Measurements from ENCODE around the gene HEBP1. TPM values are rescaled to one million over a fixed set of nuclear protein-coding genes. Genes with fewer than 3 reads are reported as not detected.
A peak's percentile ranks its signal among the peaks of the same experiment; 100 is the strongest.

The HEBP1 gene, protein sequence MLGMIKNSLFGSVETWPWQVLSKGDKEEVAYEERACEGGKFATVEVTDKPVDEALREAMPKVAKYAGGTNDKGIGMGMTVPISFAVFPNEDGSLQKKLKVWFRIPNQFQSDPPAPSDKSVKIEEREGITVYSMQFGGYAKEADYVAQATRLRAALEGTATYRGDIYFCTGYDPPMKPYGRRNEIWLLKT
- total RNA-seq: 10 to 100 TPM; 30.0 to 40.3 TPM

DNA sequence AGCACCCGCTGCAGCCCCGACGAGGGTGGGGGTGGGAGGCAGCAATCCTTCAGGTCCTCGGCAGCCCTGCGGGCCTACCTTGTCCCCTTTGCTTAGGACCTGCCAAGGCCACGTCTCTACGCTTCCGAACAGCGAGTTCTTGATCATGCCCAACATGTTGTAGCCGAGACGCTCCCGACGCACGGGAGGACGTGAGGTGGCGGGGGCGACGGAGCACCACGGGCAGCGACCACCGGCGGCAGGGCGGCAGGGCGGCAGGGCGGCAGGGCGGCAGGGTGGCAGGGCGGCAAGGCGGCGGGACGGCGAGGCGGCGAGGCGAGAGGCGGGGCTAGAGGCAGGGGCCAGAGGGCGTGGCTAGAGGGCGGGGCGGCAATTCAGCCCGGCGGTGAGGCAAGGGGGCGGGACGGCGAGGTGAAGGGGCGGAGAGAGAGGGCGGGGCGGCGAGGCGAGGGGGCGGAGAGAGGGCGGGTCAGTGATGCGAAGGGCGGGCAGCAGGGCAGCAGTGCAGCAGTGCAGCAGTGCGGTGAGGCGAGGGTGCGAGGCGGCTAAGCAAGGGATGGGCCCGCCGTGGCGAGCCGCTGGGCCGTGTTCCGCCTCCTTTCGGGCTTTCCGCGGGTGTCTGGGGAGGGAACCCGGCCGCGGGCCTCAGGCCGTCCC, at the start of gene HEBP1:
Gene HEBP1, minus strand, starts transcription at position 307 of the 657 bp plus-strand sequence. Its CDS starts 151 bp downstream, at position 156.
- peak; percentile 96 for DNase-seq (ENCODE audit: low spot score)
- under 1% methylated on average over 56 of the region's 69 CpGs for WGBS
- peak within 1 kb of the TSS; percentile 95 to 96 for H3K27ac ChIP-seq
- no peaks in the 10 kb centered on the region for H3K36me3 ChIP-seq
- H3K9me3 ChIP-seq: no peaks in the 10 kb centered on the region
- H3K27me3 ChIP-seq (replicated peaks; ENCODE audit: insufficient read depth): no peaks in the 10 kb centered on the region
- H3K4me3 ChIP-seq: peak within 1 kb of the TSS; percentile 67 to 82
- intact Hi-C loops (cut with DNase I): loop anchor here (5.0 kb wide), 1 partner anchor 83 kb away; no protein-coding TSS in a partner anchor
- TF ChIP-seq POLR2AphosphoS5 (IDR thresholded peaks at IDR 0.05): peak; percentile 86
- TF ChIP-seq, protein P1, sequence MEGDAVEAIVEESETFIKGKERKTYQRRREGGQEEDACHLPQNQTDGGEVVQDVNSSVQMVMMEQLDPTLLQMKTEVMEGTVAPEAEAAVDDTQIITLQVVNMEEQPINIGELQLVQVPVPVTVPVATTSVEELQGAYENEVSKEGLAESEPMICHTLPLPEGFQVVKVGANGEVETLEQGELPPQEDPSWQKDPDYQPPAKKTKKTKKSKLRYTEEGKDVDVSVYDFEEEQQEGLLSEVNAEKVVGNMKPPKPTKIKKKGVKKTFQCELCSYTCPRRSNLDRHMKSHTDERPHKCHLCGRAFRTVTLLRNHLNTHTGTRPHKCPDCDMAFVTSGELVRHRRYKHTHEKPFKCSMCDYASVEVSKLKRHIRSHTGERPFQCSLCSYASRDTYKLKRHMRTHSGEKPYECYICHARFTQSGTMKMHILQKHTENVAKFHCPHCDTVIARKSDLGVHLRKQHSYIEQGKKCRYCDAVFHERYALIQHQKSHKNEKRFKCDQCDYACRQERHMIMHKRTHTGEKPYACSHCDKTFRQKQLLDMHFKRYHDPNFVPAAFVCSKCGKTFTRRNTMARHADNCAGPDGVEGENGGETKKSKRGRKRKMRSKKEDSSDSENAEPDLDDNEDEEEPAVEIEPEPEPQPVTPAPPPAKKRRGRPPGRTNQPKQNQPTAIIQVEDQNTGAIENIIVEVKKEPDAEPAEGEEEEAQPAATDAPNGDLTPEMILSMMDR (IDR thresholded peaks at IDR 0.05): peak in 2 of 4 experiments; percentile 10 to 40
- TF ChIP-seq POLR2A (IDR thresholded peaks at IDR 0.05): peak; percentile 98
- peaks cover 3% of the 10 kb centered on the region for H3K4me1 ChIP-seq (replicated peaks)

DNA sequence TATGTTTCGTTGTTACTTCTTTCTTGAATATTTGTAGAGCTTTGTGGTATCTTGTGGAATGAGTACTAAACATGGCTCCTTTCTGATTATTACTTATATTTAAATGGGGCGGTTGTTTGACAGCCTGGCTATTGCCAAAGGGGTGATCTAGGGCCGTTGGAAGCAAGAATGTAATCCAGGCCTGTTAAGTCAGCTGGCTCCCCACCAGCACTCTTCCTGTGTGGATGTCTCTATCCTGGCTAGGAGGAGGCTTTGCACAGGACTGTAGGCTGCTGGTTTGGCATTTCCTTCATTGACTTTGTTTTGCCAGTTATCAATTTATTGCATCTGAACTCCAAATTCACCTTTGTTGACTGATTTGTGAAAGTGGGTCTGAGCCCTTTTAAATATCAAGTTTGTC, 49.8 kb upstream of the HEBP1 start:
- Histone ChIP-seq H3K9me3 (no peaks in the 10 kb centered on the region), H3K4me3 (no peak overlapping the region), H3K27ac (peak overlapping the region in 1 of 2 donors; percentile 22), H3K27me3 (replicated peaks; ENCODE audit: insufficient read depth) (no peaks in the 10 kb centered on the region), H3K36me3 (no peaks in the 10 kb centered on the region), H3K4me1 (replicated peaks) (no peaks in the 10 kb centered on the region)
- intact Hi-C loops (cut with DNase I): no loop called here
- WGBS: 58% methylated on average over 3 of the region's 3 CpGs
- TF ChIP-seq POLR2AphosphoS5 (IDR thresholded peaks at IDR 0.05): no peak
- no peak for TF ChIP-seq POLR2A (IDR thresholded peaks at IDR 0.05)
- TF ChIP-seq, protein P1 (IDR thresholded peaks at IDR 0.05): no peak
- no peak for DNase-seq (ENCODE audit: low spot score)

DNA sequence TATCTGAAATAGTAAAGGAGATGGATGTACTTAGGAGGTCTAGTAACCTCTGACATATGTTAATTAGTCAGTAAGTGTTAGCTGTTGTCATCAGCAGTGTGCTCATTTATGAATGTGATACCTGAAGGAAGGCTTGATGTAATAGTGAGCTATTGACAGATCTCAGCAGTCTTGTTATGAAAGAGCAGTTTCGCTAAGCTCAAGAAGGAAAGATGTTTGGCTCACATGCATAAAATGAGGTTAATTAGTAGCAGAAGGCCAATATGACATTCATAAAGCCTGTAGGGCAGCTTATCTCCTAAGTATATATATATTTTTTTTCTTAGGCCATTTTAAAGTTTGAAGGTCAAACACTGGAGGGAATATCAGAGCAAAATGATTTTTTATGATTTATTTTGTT, 46.9 kb upstream of the HEBP1 start:
- WGBS: 94% methylated on average over 1 of the region's 1 CpG
- Histone ChIP-seq H3K4me1 (replicated peaks) (no peaks in the 10 kb centered on the region), H3K36me3 (no peaks in the 10 kb centered on the region), H3K9me3 (no peaks in the 10 kb centered on the region), H3K27me3 (replicated peaks; ENCODE audit: insufficient read depth) (no peaks in the 10 kb centered on the region), H3K4me3 (no peak overlapping the region), H3K27ac (no peak overlapping the region)
- intact Hi-C loops (cut with DNase I): no loop called here
- DNase-seq (ENCODE audit: low spot score): no peak
- TF ChIP-seq POLR2AphosphoS5 (IDR thresholded peaks at IDR 0.05) (no peak), POLR2A (IDR thresholded peaks at IDR 0.05) (no peak)
- TF ChIP-seq, protein P1 (IDR thresholded peaks at IDR 0.05): no peak

DNA sequence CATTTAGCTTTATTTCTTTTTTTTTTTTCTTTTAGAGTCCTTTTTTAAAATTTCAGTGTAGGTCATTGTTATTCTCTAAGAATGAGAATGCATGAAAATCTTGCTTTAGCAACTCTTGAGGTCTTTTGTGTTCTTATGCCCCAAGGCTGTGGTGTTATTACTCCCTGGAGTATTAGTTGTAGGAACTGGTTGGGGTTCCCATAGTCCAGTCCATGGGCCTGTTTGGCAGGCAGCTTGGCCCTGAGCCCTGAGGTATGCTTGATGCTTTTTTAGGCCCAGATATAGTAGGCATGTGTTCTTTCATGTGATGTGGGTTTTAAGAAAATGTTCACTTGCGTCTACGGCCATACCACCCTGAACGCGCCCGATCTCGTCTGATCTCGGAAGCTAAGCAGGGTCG, 45.8 kb upstream of the HEBP1 start:
- no peaks in the 10 kb centered on the region for H3K4me1 ChIP-seq (replicated peaks)
- H3K27me3 ChIP-seq (replicated peaks; ENCODE audit: insufficient read depth): no peaks in the 10 kb centered on the region
- no peak overlapping the region for H3K4me3 ChIP-seq
- TF ChIP-seq, protein P1 (IDR thresholded peaks at IDR 0.05): no peak
- TF ChIP-seq POLR2AphosphoS5 (IDR thresholded peaks at IDR 0.05) (no peak), POLR2A (IDR thresholded peaks at IDR 0.05) (no peak)
- no peak overlapping the region for H3K27ac ChIP-seq
- 95% methylated on average over 8 of the region's 8 CpGs for WGBS
- H3K9me3 ChIP-seq: no peaks in the 10 kb centered on the region
- no peaks in the 10 kb centered on the region for H3K36me3 ChIP-seq
- no peak for DNase-seq (ENCODE audit: low spot score)
- intact Hi-C loops (cut with DNase I): no loop called here

DNA sequence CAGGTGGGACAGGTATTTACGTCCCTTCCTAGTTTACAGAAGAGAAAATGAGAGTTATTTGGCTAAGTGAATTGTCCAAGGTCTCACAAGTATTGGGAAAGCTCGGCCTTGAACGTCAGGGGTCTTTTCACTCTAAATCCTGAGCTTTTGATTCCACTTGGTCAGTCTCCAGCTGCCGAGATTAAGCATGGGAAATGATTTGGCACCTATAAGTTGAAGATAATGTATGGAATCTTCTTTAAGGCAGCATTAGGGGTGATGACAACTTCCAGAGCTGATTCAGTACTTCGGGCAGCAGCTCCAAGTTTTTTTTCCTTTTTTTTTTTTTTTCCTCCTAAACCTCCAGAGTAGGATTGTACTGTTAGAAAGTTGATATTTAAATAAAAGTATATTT, 44.8 kb upstream of the HEBP1 start:
- no peak overlapping the region for H3K27ac ChIP-seq
- H3K36me3 ChIP-seq: no peaks in the 10 kb centered on the region
- WGBS: 4% methylated on average over 5 of the region's 5 CpGs
- DNase-seq (ENCODE audit: low spot score): no peak
- intact Hi-C loops (cut with DNase I): no loop called here
- no peaks in the 10 kb centered on the region for H3K9me3 ChIP-seq
- H3K4me1 ChIP-seq (replicated peaks): peaks cover 3% of the 10 kb centered on the region
- H3K27me3 ChIP-seq (replicated peaks; ENCODE audit: insufficient read depth): no peaks in the 10 kb centered on the region
- no peak for TF ChIP-seq POLR2A (IDR thresholded peaks at IDR 0.05)
- TF ChIP-seq, protein P1 (IDR thresholded peaks at IDR 0.05): no peak
- peak overlapping the region; percentile 95 to 96 for H3K4me3 ChIP-seq

Measured in prostate gland (tissue), 2 donors.